Measurements from ENCODE around the gene CEP120.

Gene CEP120

DNA sequence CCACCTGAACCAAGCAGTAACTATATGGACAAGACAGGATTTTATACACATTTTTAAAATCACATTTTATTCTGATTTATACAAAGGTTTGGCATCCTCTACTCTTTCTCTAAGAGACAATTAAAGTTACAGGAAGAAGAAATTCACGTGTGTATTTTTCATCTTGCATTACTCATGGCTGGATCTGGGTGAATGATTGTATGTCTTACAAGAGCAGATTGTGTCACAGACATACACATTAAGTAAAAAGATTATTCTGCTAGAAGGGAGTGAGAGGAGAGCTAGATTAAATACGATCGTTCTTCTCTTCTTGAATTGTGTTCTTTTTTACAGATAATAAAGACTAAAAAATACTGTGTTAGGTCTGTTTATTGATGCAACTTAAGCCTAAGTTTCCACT lies 20.8 kb upstream of the CEP120 start:
- H3K27ac ChIP-seq (ENCODE audit: low read length) = no peak overlapping the region
- H2AFZ ChIP-seq (ENCODE audit: low read length) = no peak overlapping the region
- TF ChIP-seq, protein P1, sequence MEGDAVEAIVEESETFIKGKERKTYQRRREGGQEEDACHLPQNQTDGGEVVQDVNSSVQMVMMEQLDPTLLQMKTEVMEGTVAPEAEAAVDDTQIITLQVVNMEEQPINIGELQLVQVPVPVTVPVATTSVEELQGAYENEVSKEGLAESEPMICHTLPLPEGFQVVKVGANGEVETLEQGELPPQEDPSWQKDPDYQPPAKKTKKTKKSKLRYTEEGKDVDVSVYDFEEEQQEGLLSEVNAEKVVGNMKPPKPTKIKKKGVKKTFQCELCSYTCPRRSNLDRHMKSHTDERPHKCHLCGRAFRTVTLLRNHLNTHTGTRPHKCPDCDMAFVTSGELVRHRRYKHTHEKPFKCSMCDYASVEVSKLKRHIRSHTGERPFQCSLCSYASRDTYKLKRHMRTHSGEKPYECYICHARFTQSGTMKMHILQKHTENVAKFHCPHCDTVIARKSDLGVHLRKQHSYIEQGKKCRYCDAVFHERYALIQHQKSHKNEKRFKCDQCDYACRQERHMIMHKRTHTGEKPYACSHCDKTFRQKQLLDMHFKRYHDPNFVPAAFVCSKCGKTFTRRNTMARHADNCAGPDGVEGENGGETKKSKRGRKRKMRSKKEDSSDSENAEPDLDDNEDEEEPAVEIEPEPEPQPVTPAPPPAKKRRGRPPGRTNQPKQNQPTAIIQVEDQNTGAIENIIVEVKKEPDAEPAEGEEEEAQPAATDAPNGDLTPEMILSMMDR (IDR thresholded peaks at IDR 0.05; ENCODE audit: low read length) = no peak
- TF ChIP-seq EZH2 (optimal IDR thresholded peaks at IDR 0.05; ENCODE audit: low read depth, low read length) (no peak), EZH2phosphoT487 (IDR thresholded peaks at IDR 0.05; ENCODE audit: low read length) (no peak)
- H3K27me3 ChIP-seq (replicated peaks; ENCODE audit: insufficient read depth, low read length) = peaks cover 36% of the 10 kb centered on the region
- peaks cover 6% of the 10 kb centered on the region for H3F3A ChIP-seq (ENCODE audit: insufficient read depth, low read length)
- H3K9me3 ChIP-seq (replicated peaks; ENCODE audit: insufficient read depth, low read length) = no peaks in the 10 kb centered on the region
- no peaks in the 10 kb centered on the region for H3K79me2 ChIP-seq (ENCODE audit: low read length)
- no peak for DNase-seq
- no peaks in the 10 kb centered on the region for H4K20me1 ChIP-seq (ENCODE audit: insufficient read depth, low read length)
- no peak overlapping the region for H3K9ac ChIP-seq (ENCODE audit: low read length)
- no peak overlapping the region for H3K4me3 ChIP-seq (ENCODE audit: low read length)
- no peaks in the 10 kb centered on the region for H3K9me2 ChIP-seq (replicated peaks; ENCODE audit: insufficient read depth, low read length)
- no peaks in the 10 kb centered on the region for H3K36me3 ChIP-seq (replicated peaks; ENCODE audit: insufficient read depth, low read length)
- no peak overlapping the region for H3K4me2 ChIP-seq (ENCODE audit: low read depth, low read length)
- H3K4me1 ChIP-seq (ENCODE audit: low read length) = peaks cover 9% of the 10 kb centered on the region

DNA sequence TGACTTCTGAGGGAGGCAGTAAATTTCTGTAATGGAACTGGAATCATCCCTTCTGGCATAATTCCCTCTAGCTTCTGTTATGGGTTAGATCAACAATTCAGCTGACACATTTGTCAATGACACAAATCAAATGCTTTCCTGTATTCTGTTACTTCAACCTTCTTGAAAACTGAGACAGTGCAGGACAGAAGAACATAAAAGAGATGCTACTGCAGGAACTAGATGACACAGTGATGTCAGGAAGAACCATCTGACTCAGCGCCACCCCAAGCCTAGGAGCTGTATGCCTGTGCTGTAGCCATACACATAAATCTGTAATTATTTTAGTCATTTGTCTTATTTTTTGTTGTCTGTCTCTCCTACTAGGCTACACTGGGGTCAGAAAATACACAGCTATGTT lies 18.2 kb upstream of the CEP120 start:
- Histone ChIP-seq H2AFZ (ENCODE audit: low read length) (no peak overlapping the region), H3K9me3 (replicated peaks; ENCODE audit: insufficient read depth, low read length) (no peaks in the 10 kb centered on the region), H3K4me2 (ENCODE audit: low read depth, low read length) (no peak overlapping the region), H3K27ac (ENCODE audit: low read length) (no peak overlapping the region), H3K4me3 (ENCODE audit: low read length) (no peak overlapping the region), H3F3A (ENCODE audit: insufficient read depth, low read length) (no peaks in the 10 kb centered on the region), H3K9ac (ENCODE audit: low read length) (no peak overlapping the region), H3K79me2 (ENCODE audit: low read length) (no peaks in the 10 kb centered on the region), H3K36me3 (replicated peaks; ENCODE audit: insufficient read depth, low read length) (no peaks in the 10 kb centered on the region), H4K20me1 (ENCODE audit: insufficient read depth, low read length) (no peaks in the 10 kb centered on the region), H3K27me3 (replicated peaks; ENCODE audit: insufficient read depth, low read length) (peaks cover 20% of the 10 kb centered on the region), H3K9me2 (replicated peaks; ENCODE audit: insufficient read depth, low read length) (no peaks in the 10 kb centered on the region), H3K4me1 (ENCODE audit: low read length) (no peaks in the 10 kb centered on the region)
- TF ChIP-seq EZH2phosphoT487 (IDR thresholded peaks at IDR 0.05; ENCODE audit: low read length) = no peak
- TF ChIP-seq, protein P1 (IDR thresholded peaks at IDR 0.05; ENCODE audit: low read length) = no peak
- TF ChIP-seq EZH2 (optimal IDR thresholded peaks at IDR 0.05; ENCODE audit: low read depth, low read length) = no peak
- DNase-seq = no peak

DNA sequence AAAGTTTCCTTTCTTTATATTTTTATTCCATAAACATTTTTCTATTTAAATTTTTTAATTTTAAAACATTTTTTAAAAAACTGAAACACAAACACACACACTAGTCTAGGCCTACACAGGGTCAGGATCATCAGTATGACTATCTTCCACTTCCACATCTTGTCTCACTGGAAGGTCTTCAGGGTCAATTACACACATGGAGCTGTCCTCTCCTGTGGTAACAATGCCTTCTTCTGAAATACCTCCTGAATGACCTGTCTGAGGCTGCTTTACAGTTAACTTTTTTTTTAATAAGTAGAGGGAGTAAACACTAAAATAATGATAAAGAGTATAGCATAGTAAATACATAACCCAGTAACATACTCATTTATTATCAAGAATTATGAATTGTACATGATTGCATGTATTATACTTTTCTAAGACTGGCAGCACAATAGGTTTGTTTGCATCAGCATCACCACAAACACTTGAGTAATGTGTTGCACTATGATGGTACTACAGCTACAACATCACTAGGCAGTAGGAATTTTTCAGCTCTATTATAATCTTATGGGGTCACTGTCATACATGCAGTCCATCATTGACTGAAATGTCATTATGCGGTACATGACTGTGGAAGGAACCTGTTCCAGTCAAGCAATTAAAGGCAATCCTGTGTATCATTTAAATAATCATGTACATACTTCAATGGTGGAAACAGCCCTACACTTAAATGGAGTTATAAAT lies 17.4 kb upstream of the CEP120 start:
- H4K20me1 ChIP-seq (ENCODE audit: insufficient read depth, low read length) = no peaks in the 10 kb centered on the region
- H3K9me3 ChIP-seq (replicated peaks; ENCODE audit: insufficient read depth, low read length) = no peaks in the 10 kb centered on the region
- no peaks in the 10 kb centered on the region for H3F3A ChIP-seq (ENCODE audit: insufficient read depth, low read length)
- H3K36me3 ChIP-seq (replicated peaks; ENCODE audit: insufficient read depth, low read length) = no peaks in the 10 kb centered on the region
- H3K27me3 ChIP-seq (replicated peaks; ENCODE audit: insufficient read depth, low read length) = peaks cover 12% of the 10 kb centered on the region; the same call in 1 of the 2 replicates
- no peak overlapping the region for H3K4me3 ChIP-seq (ENCODE audit: low read length)
- H3K4me1 ChIP-seq (ENCODE audit: low read length) = no peaks in the 10 kb centered on the region
- no peaks in the 10 kb centered on the region for H3K79me2 ChIP-seq (ENCODE audit: low read length)
- TF ChIP-seq EZH2phosphoT487 (IDR thresholded peaks at IDR 0.05; ENCODE audit: low read length) = no peak
- TF ChIP-seq, protein P1 (IDR thresholded peaks at IDR 0.05; ENCODE audit: low read length) = no peak
- H3K27ac ChIP-seq (ENCODE audit: low read length) = no peak overlapping the region
- no peak for DNase-seq
- no peak overlapping the region for H3K9ac ChIP-seq (ENCODE audit: low read length)
- no peak overlapping the region for H2AFZ ChIP-seq (ENCODE audit: low read length)
- no peak overlapping the region for H3K4me2 ChIP-seq (ENCODE audit: low read depth, low read length)
- H3K9me2 ChIP-seq (replicated peaks; ENCODE audit: insufficient read depth, low read length) = no peaks in the 10 kb centered on the region

Data from MM.1S (cell line).